ENCODE data around the gene ABLIM2.

ABLIM2 gene

GRCh38 chr4:8050555-8051206, 107.9 kb downstream of the ABLIM2 start:
- Histone ChIP-seq H3F3A (ENCODE audit: insufficient read depth) (no peaks in the 10 kb centered on the region), H3K27ac (ENCODE audit: low read depth, low read length) (no peak overlapping the region), H3K36me3 (ENCODE audit: low read length) (no peaks in the 10 kb centered on the region), H3K4me2 (ENCODE audit: low read depth, low read length, poor library complexity, severe bottlenecking) (no peak overlapping the region), H3K79me2 (ENCODE audit: insufficient read depth, low read length) (no peaks in the 10 kb centered on the region), H4K20me1 (ENCODE audit: low read depth, low read length) (no peaks in the 10 kb centered on the region), H3K27me3 (ENCODE audit: low read length) (no peaks in the 10 kb centered on the region), H3K4me3 (ENCODE audit: insufficient read depth, low read length, poor library complexity, severe bottlenecking) (no peak overlapping the region), H3K9ac (ENCODE audit: low read length) (no peak overlapping the region), H3K9me2 (replicated peaks; ENCODE audit: insufficient read depth, low read length) (no peaks in the 10 kb centered on the region), H2AFZ (ENCODE audit: low read depth, low read length, severe bottlenecking) (no peak overlapping the region), H3K9me3 (ENCODE audit: insufficient read depth, low read length) (no peaks in the 10 kb centered on the region)
- no peak for TF ChIP-seq EZH2phosphoT487 (conservative IDR thresholded peaks at IDR 0.05; ENCODE audit: low read length)
- no peak for TF ChIP-seq CTCF (IDR thresholded peaks at IDR 0.05; ENCODE audit: insufficient read depth, low read length, poor library complexity, severe bottlenecking)

GRCh38 chr4:8050180-8050554, 108.4 kb downstream of the ABLIM2 start:
- H3K4me3 ChIP-seq (ENCODE audit: insufficient read depth, low read length, poor library complexity, severe bottlenecking): no peak overlapping the region

DNA sequence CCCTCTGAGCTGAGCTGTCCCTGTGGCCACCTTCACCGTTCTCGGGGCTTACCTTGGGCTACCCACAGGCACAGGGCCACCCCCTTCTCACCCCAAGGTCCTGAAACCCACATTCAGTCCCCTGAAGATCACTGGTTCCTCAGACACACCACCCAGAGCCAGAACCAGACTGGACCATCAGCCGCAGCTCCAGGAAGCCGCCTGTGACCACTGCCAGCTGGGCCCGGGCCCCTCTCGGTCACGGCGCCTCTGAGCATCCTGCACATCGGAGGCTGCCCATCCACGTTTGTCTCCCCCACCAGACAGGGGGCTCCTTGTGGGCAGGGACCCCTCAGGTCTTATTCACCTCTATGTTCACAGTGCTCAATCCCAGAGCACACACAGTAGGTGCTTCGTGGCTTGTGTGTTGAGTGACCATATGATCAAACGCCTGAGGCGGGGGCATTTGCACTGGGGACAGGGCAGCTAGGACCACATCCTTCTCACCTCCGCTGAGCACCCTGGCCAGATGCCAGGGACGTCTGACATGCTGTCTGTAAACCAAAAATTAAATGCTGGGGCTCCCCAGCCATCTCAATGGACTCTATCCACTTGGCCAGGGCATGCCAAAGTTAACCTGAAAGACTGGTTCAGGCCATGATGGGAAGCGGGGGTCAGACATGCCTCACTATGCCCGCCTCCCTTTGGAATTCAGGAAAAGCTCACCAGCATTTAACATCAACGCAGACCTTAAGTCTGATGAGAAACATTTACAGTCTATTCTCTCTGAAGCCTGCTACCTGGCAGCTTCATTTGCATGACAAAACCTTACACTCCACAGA, 109.5 kb downstream of the ABLIM2 start:
- Histone ChIP-seq H3K27me3 (ENCODE audit: low read length) (no peaks in the 10 kb centered on the region), H4K20me1 (ENCODE audit: low read depth, low read length) (no peaks in the 10 kb centered on the region), H3K9me2 (replicated peaks; ENCODE audit: insufficient read depth, low read length) (no peaks in the 10 kb centered on the region), H3K4me2 (ENCODE audit: low read depth, low read length, poor library complexity, severe bottlenecking) (no peak overlapping the region), H3K9ac (ENCODE audit: low read length) (no peak overlapping the region), H3K9me3 (ENCODE audit: insufficient read depth, low read length) (no peaks in the 10 kb centered on the region), H3K27ac (ENCODE audit: low read depth, low read length) (no peak overlapping the region), H3K36me3 (ENCODE audit: low read length) (no peaks in the 10 kb centered on the region), H3K4me3 (ENCODE audit: insufficient read depth, low read length, poor library complexity, severe bottlenecking) (no peak overlapping the region), H3F3A (ENCODE audit: insufficient read depth) (no peaks in the 10 kb centered on the region), H2AFZ (ENCODE audit: low read depth, low read length, severe bottlenecking) (no peak overlapping the region), H3K79me2 (ENCODE audit: insufficient read depth, low read length) (no peaks in the 10 kb centered on the region)
- TF ChIP-seq CTCF (IDR thresholded peaks at IDR 0.05; ENCODE audit: insufficient read depth, low read length, poor library complexity, severe bottlenecking): no peak
- TF ChIP-seq EZH2phosphoT487 (conservative IDR thresholded peaks at IDR 0.05; ENCODE audit: low read length): no peak

More at GRCh38 chr4:8050180-8050554, 108.4 kb downstream of the ABLIM2 start:
- H3K36me3 ChIP-seq (ENCODE audit: low read length): no peaks in the 10 kb centered on the region
- no peaks in the 10 kb centered on the region for H3K9me3 ChIP-seq (ENCODE audit: insufficient read depth, low read length)
- no peak overlapping the region for H2AFZ ChIP-seq (ENCODE audit: low read depth, low read length, severe bottlenecking)
- H3K9ac ChIP-seq (ENCODE audit: low read length): no peak overlapping the region
- no peak overlapping the region for H3K27ac ChIP-seq (ENCODE audit: low read depth, low read length)
- H3F3A ChIP-seq (ENCODE audit: insufficient read depth): no peaks in the 10 kb centered on the region
- no peaks in the 10 kb centered on the region for H4K20me1 ChIP-seq (ENCODE audit: low read depth, low read length)
- no peak for TF ChIP-seq CTCF (IDR thresholded peaks at IDR 0.05; ENCODE audit: insufficient read depth, low read length, poor library complexity, severe bottlenecking)
- TF ChIP-seq EZH2phosphoT487 (conservative IDR thresholded peaks at IDR 0.05; ENCODE audit: low read length): no peak
- no peaks in the 10 kb centered on the region for H3K27me3 ChIP-seq (ENCODE audit: low read length)
- H3K9me2 ChIP-seq (replicated peaks; ENCODE audit: insufficient read depth, low read length): no peaks in the 10 kb centered on the region
- H3K79me2 ChIP-seq (ENCODE audit: insufficient read depth, low read length): no peaks in the 10 kb centered on the region
- no peak overlapping the region for H3K4me2 ChIP-seq (ENCODE audit: low read depth, low read length, poor library complexity, severe bottlenecking)
